Progenitor cell of endocrine pancreas (in vitro differentiated cells): ENCODE measurements around the gene MYO1H. TPM values are rescaled to one million over a fixed set of nuclear protein-coding genes. Genes with fewer than 3 reads are reported as not detected.
"Not testable (repeated sequence)": the region's sequence is repeated elsewhere in the genome, so short reads cannot be mapped to it uniquely, and the experiment has no call there.

Experiments used
- DNase-seq: peaks from one replicate; pipeline ENCODE4 v3.0.0; 2021; ENCODE audit warnings: low spot score; ENCODE audit not compliant: unreplicated experiment
- H3K27ac Mint-ChIP-seq: 2 replicates; pipeline ENCODE4 v1.8.0; 2021; ENCODE audit warnings: mild to moderate bottlenecking, moderate library complexity, mixed read lengths
- H3K27me3 Mint-ChIP-seq: 2 replicates; pipeline ENCODE4 v1.8.0; 2021; ENCODE audit warnings: mixed read lengths
- H3K36me3 Mint-ChIP-seq: 2 replicates; pipeline ENCODE4 v1.8.0; 2022; ENCODE audit warnings: mixed read lengths; ENCODE audit not compliant: insufficient read depth
- H3K4me1 Mint-ChIP-seq: 2 replicates; pipeline ENCODE4 v1.8.0; 2021; ENCODE audit warnings: low read depth, mixed read lengths
- H3K4me3 Mint-ChIP-seq: 2 replicates; pipeline ENCODE4 v1.8.0; 2021; ENCODE audit warnings: low read depth, mild to moderate bottlenecking, moderate library complexity, mixed read lengths
- H3K9me3 Mint-ChIP-seq: 2 replicates; pipeline ENCODE4 v1.8.0; 2021; ENCODE audit warnings: low read depth, mixed read lengths
- CTCF ChIP-seq: fragments of 200-600 bp; sonication (generic); IDR thresholded peaks from one replicate; pipeline ENCODE4 v1.5.0; 2021; ENCODE audit warnings: antibody characterized with exemption, mild to moderate bottlenecking; ENCODE audit not compliant: unreplicated experiment
- total RNA-seq: library from RNA; stranded (reverse); gene quantifications from 2 replicates; pipeline ENCODE4 v1.2.1, GENCODE V29; 2021

Gene MYO1H
- total RNA-seq, 1 donor from 2014 or later = 0.77 TPM

GRCh38 chr12:109389146-109389545, 41.4 kb downstream of the MYO1H start:
- Mint-ChIP-seq H3K36me3 (no peaks in the 10 kb centered on the region), H3K4me1 (no peaks in the 10 kb centered on the region), H3K27me3 (peaks cover 21% of the 10 kb centered on the region), H3K9me3 (peaks cover 5% of the 10 kb centered on the region), H3K4me3 (no peak overlapping the region), H3K27ac (no peak overlapping the region)
- TF ChIP-seq CTCF = no peak
- DNase-seq = no peak

- H3K4me3 Mint-ChIP-seq = no peak overlapping the region
- H3K27ac Mint-ChIP-seq = no peak overlapping the region
- no peak for DNase-seq
- no peaks in the 10 kb centered on the region for H3K4me1 Mint-ChIP-seq
- H3K9me3 Mint-ChIP-seq = no peaks in the 10 kb centered on the region
- H3K36me3 Mint-ChIP-seq = no peaks in the 10 kb centered on the region
- peak; percentile 90 for TF ChIP-seq CTCF
- H3K27me3 Mint-ChIP-seq = peaks cover 17% of the 10 kb centered on the region
Observed at GRCh38 chr12:109393437-109394345, 46.0 kb downstream of the MYO1H start.

GRCh38 chr12:109394891-109395290, 47.2 kb downstream of the MYO1H start:
- no peaks in the 10 kb centered on the region for H3K36me3 Mint-ChIP-seq
- no peaks in the 10 kb centered on the region for H3K4me1 Mint-ChIP-seq
- H3K9me3 Mint-ChIP-seq = no peaks in the 10 kb centered on the region
- no peak overlapping the region for H3K4me3 Mint-ChIP-seq
- no peak overlapping the region for H3K27ac Mint-ChIP-seq
- TF ChIP-seq CTCF = no peak
- no peak for DNase-seq
- H3K27me3 Mint-ChIP-seq = peaks cover 17% of the 10 kb centered on the region

GRCh38 chr12:109404841-109405240, 57.1 kb downstream of the MYO1H start:
- not testable (repeated sequence) for H3K36me3 Mint-ChIP-seq, H3K4me1 Mint-ChIP-seq, DNase-seq, H3K4me3 Mint-ChIP-seq, H3K27ac Mint-ChIP-seq, H3K9me3 Mint-ChIP-seq
- H3K27me3 Mint-ChIP-seq = peaks cover 45% of the 10 kb centered on the region

GRCh38 chr12:109406147-109406546, 58.4 kb downstream of the MYO1H start:
- H3K27me3 Mint-ChIP-seq = peaks cover 36% of the 10 kb centered on the region
- not testable (repeated sequence) for H3K36me3 Mint-ChIP-seq, DNase-seq, H3K27ac Mint-ChIP-seq, H3K9me3 Mint-ChIP-seq, H3K4me1 Mint-ChIP-seq, H3K4me3 Mint-ChIP-seq

- H3K27ac Mint-ChIP-seq = peak overlapping the region; percentile 26
- TF ChIP-seq CTCF = no peak
- no peak for DNase-seq
- H3K4me1 Mint-ChIP-seq = no peaks in the 10 kb centered on the region
- H3K36me3 Mint-ChIP-seq = no peaks in the 10 kb centered on the region
- H3K4me3 Mint-ChIP-seq = no peak overlapping the region
- peaks cover 7% of the 10 kb centered on the region for H3K27me3 Mint-ChIP-seq
- H3K9me3 Mint-ChIP-seq = no peaks in the 10 kb centered on the region
Observed at GRCh38 chr12:109418848-109419480, 71.3 kb downstream of the MYO1H start.
